Kidney (tissue), 14 donors: Measurements from ENCODE around the gene SORCS2. TPM values are rescaled to one million over a fixed set of nuclear protein-coding genes. Genes with fewer than 3 reads are reported as not detected.

Experiments used
- DNase-seq, 5 donors: peaks; one replicate each; pipeline ENCODE4 v3.0.0-alpha.2; 2013 to 2020
- FAIRE-seq: peaks from 2 replicates; lab custom pipeline; 2012; peaks lifted over from hg19 to GRCh38; lab: Jason Lieb, UNC
- H3K27ac ChIP-seq, 2 donors: one replicate each; pipeline ENCODE4 v1.7.0; 2013; ENCODE audit warnings: low read depth in 2 of 2, low read length in 2 of 2, inconsistent platforms in 1 of 2
- H3K27me3 ChIP-seq: one replicate; pipeline ENCODE4 v1.7.1; 2013; ENCODE audit warnings: low read length, inconsistent platforms; ENCODE audit not compliant: control insufficient read depth, insufficient read depth
- H3K36me3 ChIP-seq, 3 donors: one replicate each; pipeline versions ENCODE4 v1.7.0 to v1.7.1; 2013; ENCODE audit warnings: low read length in 3 of 3, control low read depth in 1 of 3, inconsistent platforms in 1 of 3; ENCODE audit not compliant: insufficient read depth in 3 of 3, control insufficient read depth in 2 of 3
- H3K4me1 ChIP-seq, 3 donors: one replicate each; pipeline versions ENCODE4 v1.7.0 to v1.7.1; 2013; ENCODE audit warnings: low read length in 3 of 3, inconsistent platforms in 1 of 3, low read depth in 1 of 3; ENCODE audit not compliant: control insufficient read depth in 2 of 3, insufficient read depth in 2 of 3
- H3K4me3 ChIP-seq, 3 donors: one replicate each; pipeline versions ENCODE4 v1.7.0 to v1.8.1; 2013; ENCODE audit warnings: low read length in 3 of 3, control low read depth in 1 of 3, inconsistent platforms in 1 of 3
- H3K9ac ChIP-seq, 3 donors: one replicate each; pipeline versions ENCODE4 v1.7.0 to v1.7.1; 2013; ENCODE audit warnings: low read length in 3 of 3, control low read depth in 1 of 3, inconsistent platforms in 1 of 3
- H3K9me3 ChIP-seq, 3 donors: one replicate each; pipeline versions ENCODE4 v1.7.0 to v1.7.1; 2013; ENCODE audit warnings: low read length in 3 of 3, control low read depth in 1 of 3, inconsistent platforms in 1 of 3; ENCODE audit not compliant: control insufficient read depth in 2 of 3, insufficient read depth in 1 of 3
- CTCF ChIP-seq: IDR thresholded peaks from 3 replicates; pipeline ENCODE4 v1.5.1; 2012; ENCODE audit warnings: mild to moderate bottlenecking, moderate library complexity, borderline replicate concordance; ENCODE audit not compliant: insufficient read depth; ENCODE audit errors: extremely low read depth
- intact Hi-C: fragments of 100-400 bp; cut with DNase I; formaldehyde crosslinking; loops from one replicate; pipeline ENCODE4 v1.11.1; 2022
- polyA plus RNA-seq: library from polyadenylated mRNA; stranded (reverse); fragments of 350-450 nt; fragmentation: Illumina TruSeq; extraction: RNeasy Lipid Tissue Mini Kit (QIAGEN cat#74804); gene quantifications from one replicate; pipeline ENCODE4 v1.2.3, GENCODE V29; 2014; ENCODE audit warnings: low read depth, low replicate concordance; ENCODE audit not compliant: insufficient read depth
- total RNA-seq: library from RNA; stranded (reverse); fragmentation: NEBNext Ultra II Directional; extraction: Animal tissue kit (Norgen Biotek cat#: 25700); gene quantifications from one replicate; pipeline ENCODE4 v1.2.1, GENCODE V29; 2021
- donor health status: control.
- donor health status: control.
- donor health status: control.
- donor health status: control.
- donor health status: control.
- donor health status: DM: yes; HTN: yes; CAD: no.
- donor health status: Normal renal cell carcinoma (clear cell type).

Gene SORCS2
- total and polyA plus RNA-seq, 2 donors from 2014 or later, result 6.1 to 9.1 TPM

- no peak overlapping the region for H3K9ac ChIP-seq
- DNase-seq (peak in 1 of 5 donors; percentile 42), FAIRE-seq (no peak)
- no peaks in the 10 kb centered on the region for H3K4me1 ChIP-seq
- no peak overlapping the region for H3K27ac ChIP-seq
- no peaks in the 10 kb centered on the region for H3K27me3 ChIP-seq
- H3K36me3 ChIP-seq, result no peaks in the 10 kb centered on the region
- H3K4me3 ChIP-seq, result no peak overlapping the region
- TF ChIP-seq CTCF, result no peak
- H3K9me3 ChIP-seq, result no peaks in the 10 kb centered on the region
- intact Hi-C loops, result no loop called here
These were observed 543.6 kb downstream of the SORCS2 start for GRCh38 chr4:7735961-7736360.

GRCh38 chr4:7736436-7737267 is 544.3 kb downstream of the SORCS2 start:
- no peak overlapping the region for H3K27ac ChIP-seq
- H3K4me3 ChIP-seq, result no peak overlapping the region
- DNase-seq (peak in 4 of 5 donors; percentile 50 to 70 (median 56)), FAIRE-seq (no peak)
- no peak for TF ChIP-seq CTCF
- no peak overlapping the region for H3K9ac ChIP-seq
- no peaks in the 10 kb centered on the region for H3K36me3 ChIP-seq
- H3K9me3 ChIP-seq, result no peaks in the 10 kb centered on the region
- H3K4me1 ChIP-seq, result no peaks in the 10 kb centered on the region
- intact Hi-C loops, result no loop called here
- no peaks in the 10 kb centered on the region for H3K27me3 ChIP-seq

GRCh38 chr4:7737268-7737645 is 544.9 kb downstream of the SORCS2 start:
- Histone ChIP-seq H3K36me3 (no peaks in the 10 kb centered on the region), H3K9me3 (no peaks in the 10 kb centered on the region), H3K4me1 (no peaks in the 10 kb centered on the region), H3K4me3 (no peak overlapping the region), H3K27me3 (no peaks in the 10 kb centered on the region), H3K9ac (no peak overlapping the region), H3K27ac (no peak overlapping the region)
- no peak for FAIRE-seq
- intact Hi-C loops, result no loop called here
- no peak for TF ChIP-seq CTCF
- DNase-seq, result peak in 1 of 5 donors; percentile 56
